Smooth muscle cell (in vitro differentiated cells): ENCODE results near the gene ZNF791. TPM values are rescaled to one million over a fixed set of nuclear protein-coding genes. Genes with fewer than 3 reads are reported as not detected.
A peak's percentile ranks its signal among the peaks of the same experiment; 100 is the strongest.
"Not testable (repeated sequence)": the region's sequence is repeated elsewhere in the genome, so short reads cannot be mapped to it uniquely, and the experiment has no call there.

Source experiments
- DNase-seq: peaks from one replicate; lab custom pipeline; 2025; ENCODE audit not compliant: unreplicated experiment; lab: John Stamatoyannopoulos, UW
- H2AFZ ChIP-seq: fragments of 200-600 bp; sonication (generic); 2 replicates; pipeline ENCODE4 v1.6.0; 2016; ENCODE audit warnings: antibody characterized with exemption, low read depth, mild to moderate bottlenecking
- H3F3A ChIP-seq: fragments of 200-600 bp; sonication (generic); 2 replicates; pipeline ENCODE4 v1.6.0; 2017; ENCODE audit warnings: antibody characterized with exemption, low read depth
- H3K27ac ChIP-seq: fragments of 200-600 bp; sonication (generic); 2 replicates; pipeline ENCODE4 v1.5.1; 2016; ENCODE audit warnings: low read depth, mild to moderate bottlenecking
- H3K27me3 ChIP-seq: fragments of 200-600 bp; sonication (generic); 2 replicates; pipeline ENCODE4 v1.6.1; 2016; ENCODE audit warnings: low read depth, mild to moderate bottlenecking
- H3K36me3 ChIP-seq: fragments of 200-600 bp; sonication (generic); 2 replicates; pipeline ENCODE4 v1.5.1; 2016; ENCODE audit warnings: low read depth
- H3K4me1 ChIP-seq: fragments of 200-600 bp; sonication (generic); 2 replicates; pipeline ENCODE4 v1.5.1; 2016; ENCODE audit warnings: low read depth
- H3K4me2 ChIP-seq: fragments of 200-600 bp; sonication (generic); 2 replicates; pipeline ENCODE4 v1.6.0; 2016; ENCODE audit warnings: mild to moderate bottlenecking
- H3K4me3 ChIP-seq: fragments of 200-600 bp; sonication (generic); 2 replicates; pipeline ENCODE4 v1.5.1; 2016; ENCODE audit warnings: mild to moderate bottlenecking
- H3K79me2 ChIP-seq: fragments of 200-600 bp; sonication (generic); 2 replicates; pipeline ENCODE4 v1.6.0; 2016; ENCODE audit warnings: low read depth, mild to moderate bottlenecking
- H3K9ac ChIP-seq: fragments of 200-600 bp; sonication (generic); 2 replicates; pipeline ENCODE4 v1.6.0; 2016; ENCODE audit warnings: low read depth
- H3K9me3 ChIP-seq: fragments of 200-600 bp; sonication (generic); replicated peaks from 2 replicates; pipeline ENCODE4 v1.5.1; 2016; ENCODE audit warnings: low read depth
- H4K20me1 ChIP-seq: fragments of 200-600 bp; sonication (generic); 2 replicates; pipeline ENCODE4 v1.6.0; 2016; ENCODE audit warnings: low read depth
- WGBS: methylation state at CpG from one replicate; pipeline ENCODE4 v1.1.7; 2016; ENCODE audit warnings: low lambda C conversion rate; 5-methylcytosine and 5-hydroxymethylcytosine counted together
- polyA plus RNA-seq: library from polyadenylated mRNA; unstranded; fragments of >200 nt; fragmentation: Nextera tagmentation; extraction: Ambion mirVana; gene quantifications from 2 replicates; pipeline ENCODE4 v1.2.1, GENCODE V29; 2016
- total RNA-seq: library from RNA; depleted of rRNA; stranded (reverse); fragments of >200 nt; gene quantifications from 2 replicates; pipeline ENCODE4 v1.2.3, GENCODE V29; 2014
- TF ChIP-seq, protein P1 (sequence below): fragments of 200-600 bp; sonication (generic); IDR thresholded peaks from 2 replicates; pipeline ENCODE4 v1.5.1; 2017; ENCODE audit warnings: borderline replicate concordance, mild to moderate bottlenecking, antibody characterized with exemption; ENCODE audit not compliant: insufficient read depth, poor library complexity, severe bottlenecking

ZNF791 gene
- total and polyA plus RNA-seq, 2 experiments from 2014 or later = 15.3 to 17.4 TPM

DNA sequence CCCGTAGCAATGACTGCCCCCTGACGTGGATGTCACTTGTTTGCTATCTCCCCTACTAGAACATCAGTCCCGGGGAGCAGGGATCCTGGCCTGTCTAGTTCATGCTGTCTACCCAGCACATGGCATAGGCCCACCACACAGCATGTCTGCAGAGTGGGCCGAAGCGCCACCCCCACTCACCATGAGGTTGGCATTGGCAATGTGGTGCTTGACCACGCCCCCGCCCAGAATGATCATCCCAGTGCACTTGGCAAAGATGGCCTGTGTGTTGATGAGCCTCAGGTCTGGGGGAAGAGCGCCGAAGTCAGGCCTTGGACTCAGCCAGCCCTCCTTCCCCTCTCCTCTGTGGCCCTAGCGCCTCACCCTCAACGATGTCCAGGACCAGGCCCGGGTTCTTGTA is 66.2 kb downstream of the ZNF791 start:
- no peaks in the 10 kb centered on the region for H3K36me3 ChIP-seq
- H3F3A ChIP-seq = no peaks in the 10 kb centered on the region
- no peaks in the 10 kb centered on the region for H3K4me1 ChIP-seq
- TF ChIP-seq, protein P1, sequence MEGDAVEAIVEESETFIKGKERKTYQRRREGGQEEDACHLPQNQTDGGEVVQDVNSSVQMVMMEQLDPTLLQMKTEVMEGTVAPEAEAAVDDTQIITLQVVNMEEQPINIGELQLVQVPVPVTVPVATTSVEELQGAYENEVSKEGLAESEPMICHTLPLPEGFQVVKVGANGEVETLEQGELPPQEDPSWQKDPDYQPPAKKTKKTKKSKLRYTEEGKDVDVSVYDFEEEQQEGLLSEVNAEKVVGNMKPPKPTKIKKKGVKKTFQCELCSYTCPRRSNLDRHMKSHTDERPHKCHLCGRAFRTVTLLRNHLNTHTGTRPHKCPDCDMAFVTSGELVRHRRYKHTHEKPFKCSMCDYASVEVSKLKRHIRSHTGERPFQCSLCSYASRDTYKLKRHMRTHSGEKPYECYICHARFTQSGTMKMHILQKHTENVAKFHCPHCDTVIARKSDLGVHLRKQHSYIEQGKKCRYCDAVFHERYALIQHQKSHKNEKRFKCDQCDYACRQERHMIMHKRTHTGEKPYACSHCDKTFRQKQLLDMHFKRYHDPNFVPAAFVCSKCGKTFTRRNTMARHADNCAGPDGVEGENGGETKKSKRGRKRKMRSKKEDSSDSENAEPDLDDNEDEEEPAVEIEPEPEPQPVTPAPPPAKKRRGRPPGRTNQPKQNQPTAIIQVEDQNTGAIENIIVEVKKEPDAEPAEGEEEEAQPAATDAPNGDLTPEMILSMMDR = no peak
- no peaks in the 10 kb centered on the region for H3K27me3 ChIP-seq
- no peak overlapping the region for H3K9ac ChIP-seq
- peaks cover 17% of the 10 kb centered on the region for H4K20me1 ChIP-seq
- no peak for DNase-seq
- WGBS = 97% methylated on average over 12 of the region's 12 CpGs
- no peak overlapping the region for H3K4me3 ChIP-seq
- no peak overlapping the region for H3K27ac ChIP-seq
- H3K79me2 ChIP-seq = no peaks in the 10 kb centered on the region
- H2AFZ ChIP-seq = no peak overlapping the region
- no peaks in the 10 kb centered on the region for H3K9me3 ChIP-seq
- no peak overlapping the region for H3K4me2 ChIP-seq

DNA sequence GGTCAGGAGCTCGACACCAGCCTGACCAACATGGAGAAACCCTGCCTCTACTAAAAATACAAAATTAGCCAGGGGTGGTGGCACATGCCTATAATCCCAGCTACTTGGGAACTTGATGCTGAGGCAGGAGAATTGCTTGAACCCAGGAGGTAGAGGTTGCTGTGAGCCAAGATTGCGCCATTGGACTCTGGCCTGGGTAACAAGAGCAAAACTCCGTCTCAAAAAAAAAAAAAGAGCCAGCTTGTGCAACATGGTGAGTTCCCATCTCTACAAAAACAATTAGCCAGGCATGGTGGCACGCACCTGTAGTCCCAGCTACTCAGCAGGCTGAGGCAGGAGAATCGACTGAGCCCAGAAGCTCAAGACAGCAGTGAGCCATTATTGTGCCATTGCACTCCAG is 67.3 kb downstream of the ZNF791 start:
- H3K4me3 ChIP-seq, DNase-seq, H3K4me1 ChIP-seq, H3K27ac ChIP-seq, H3K27me3 ChIP-seq, H3K4me2 ChIP-seq, H3K9ac ChIP-seq, H3K9me3 ChIP-seq, H3K36me3 ChIP-seq, H3K79me2 ChIP-seq, H2AFZ ChIP-seq, H3F3A ChIP-seq: not testable (repeated sequence)
- WGBS = 100% methylated on average over 5 of the region's 5 CpGs
- H4K20me1 ChIP-seq = peaks cover 17% of the 10 kb centered on the region

GRCh38 chr19:12680034-12680433 is 69.3 kb downstream of the ZNF791 start:
- no peak overlapping the region for H2AFZ ChIP-seq
- H3K4me2 ChIP-seq = no peak overlapping the region
- TF ChIP-seq, protein P1 = no peak
- H3K9ac ChIP-seq = no peak overlapping the region
- no peaks in the 10 kb centered on the region for H3K4me1 ChIP-seq
- DNase-seq = no peak
- no peaks in the 10 kb centered on the region for H3K9me3 ChIP-seq
- H4K20me1 ChIP-seq = peaks cover 17% of the 10 kb centered on the region
- no peak overlapping the region for H3K4me3 ChIP-seq
- no peak overlapping the region for H3K27ac ChIP-seq
- 97% methylated on average over 9 of the region's 9 CpGs for WGBS
- H3K36me3 ChIP-seq = no peaks in the 10 kb centered on the region
- no peaks in the 10 kb centered on the region for H3K79me2 ChIP-seq
- no peaks in the 10 kb centered on the region for H3K27me3 ChIP-seq
- H3F3A ChIP-seq = no peaks in the 10 kb centered on the region

- under 1% methylated on average over 68 of the region's 68 CpGs for WGBS
- peak within 1 kb of the TSS; percentile 89 for H3K9ac ChIP-seq
- H3K9me3 ChIP-seq = no peaks in the 10 kb centered on the region
- peak; percentile 73 for DNase-seq
- H3K36me3 ChIP-seq = no peaks in the 10 kb centered on the region
- H2AFZ ChIP-seq = peak within 1 kb of the TSS; percentile 70
- H3K27ac ChIP-seq = peak within 1 kb of the TSS; percentile 97
- peak within 1 kb of the TSS; percentile 89 for H3K4me2 ChIP-seq
- TF ChIP-seq, protein P1 = no peak
- no peaks in the 10 kb centered on the region for H3K4me1 ChIP-seq
- H4K20me1 ChIP-seq = peaks cover 12% of the 10 kb centered on the region
- H3F3A ChIP-seq = no peaks in the 10 kb centered on the region
- H3K27me3 ChIP-seq = no peaks in the 10 kb centered on the region
- H3K4me3 ChIP-seq = peak within 1 kb of the TSS; percentile 72
- H3K79me2 ChIP-seq = no peaks in the 10 kb centered on the region
Observed at GRCh38 chr19:12681074-12681987, 70.6 kb downstream of the ZNF791 start, which contains the start of gene DHPS. DHPS (minus strand) TSS chr19:12681880; CDS start chr19:12681766, 114 bp downstream.

Other genes with a start within 250 kb of the ZNF791 start
- 0.40 and 12.9 TPM in 2 replicates for gene ZNF442, start 245.2 kb upstream of the ZNF791 start, total RNA-seq
- 0.06 and 0.54 TPM in 2 replicates for gene ZNF442, start 245.2 kb upstream of the ZNF791 start, polyA plus RNA-seq
- 3.6 and 5.9 TPM in 2 replicates for gene ZNF799, start 209.6 kb upstream of the ZNF791 start, total RNA-seq
- gene ZNF799, start 209.6 kb upstream of the ZNF791 start, polyA plus RNA-seq = 0.93 and 1.8 TPM in 2 replicates
- gene ZNF443, start 169.9 kb upstream of the ZNF791 start, total RNA-seq = 2.4 and 4.1 TPM in 2 replicates
- 0.73 and 3.7 TPM in 2 replicates for gene ZNF443, start 169.9 kb upstream of the ZNF791 start, polyA plus RNA-seq
- gene ZNF709, start 126.1 kb upstream of the ZNF791 start, total RNA-seq = 1.2 and 4.0 TPM in 2 replicates
- gene ZNF709, start 126.1 kb upstream of the ZNF791 start, polyA plus RNA-seq = 0.29 and 1.4 TPM in 2 replicates
- 6.5 and 6.9 TPM in 2 replicates for gene ZNF564, start 59.4 kb upstream of the ZNF791 start, total RNA-seq
- gene ZNF564, start 59.4 kb upstream of the ZNF791 start, polyA plus RNA-seq = 2.8 and 3.6 TPM in 2 replicates
- gene ZNF490, start 107 bp upstream of the ZNF791 start, total RNA-seq = 3.8 and 7.1 TPM in 2 replicates
- 1.1 and 1.4 TPM in 2 replicates for gene ZNF490, start 107 bp upstream of the ZNF791 start, polyA plus RNA-seq
- 69.2 and 77.9 TPM in 2 replicates for gene MAN2B1, start 55.8 kb downstream of the ZNF791 start, total RNA-seq
- gene MAN2B1, start 55.8 kb downstream of the ZNF791 start, polyA plus RNA-seq = 46.1 and 51.0 TPM in 2 replicates
- gene WDR83, start 55.9 kb downstream of the ZNF791 start, total RNA-seq = 4.8 and 12.4 TPM in 2 replicates
- 21.6 TPM in 2 replicates for gene WDR83, start 55.9 kb downstream of the ZNF791 start, polyA plus RNA-seq
- 44.0 and 67.6 TPM in 2 replicates for gene DHPS, start 71.0 kb downstream of the ZNF791 start, total RNA-seq
- gene DHPS, start 71.0 kb downstream of the ZNF791 start, polyA plus RNA-seq = 43.9 and 57.3 TPM in 2 replicates
- not detected in 2 replicates for gene GNG14, start 77.1 kb downstream of the ZNF791 start, total RNA-seq
- 2.0 TPM in 1 of 2 replicates, not detected in the other for gene GNG14, start 77.1 kb downstream of the ZNF791 start, polyA plus RNA-seq
- 9.1 and 9.5 TPM in 2 replicates for gene FBXW9, start 85.7 kb downstream of the ZNF791 start, total RNA-seq
- gene FBXW9, start 85.7 kb downstream of the ZNF791 start, polyA plus RNA-seq = 16.7 and 17.3 TPM in 2 replicates
- 43.0 and 45.4 TPM in 2 replicates for gene TNPO2, start 113.0 kb downstream of the ZNF791 start, total RNA-seq
- 8.7 and 10.7 TPM in 2 replicates for gene TNPO2, start 113.0 kb downstream of the ZNF791 start, polyA plus RNA-seq
- 156 and 171 TPM in 2 replicates for gene TRIR, start 123.8 kb downstream of the ZNF791 start, total RNA-seq
- gene TRIR, start 123.8 kb downstream of the ZNF791 start, polyA plus RNA-seq = 191 and 212 TPM in 2 replicates
- gene GET3, start 126.6 kb downstream of the ZNF791 start, total RNA-seq = 46.8 and 51.4 TPM in 2 replicates
- gene GET3, start 126.6 kb downstream of the ZNF791 start, polyA plus RNA-seq = 99.6 and 106 TPM in 2 replicates
- gene BEST2, start 140.9 kb downstream of the ZNF791 start, total RNA-seq = not detected in 2 replicates
- 0.30 TPM in 1 of 2 replicates, not detected in the other for gene BEST2, start 140.9 kb downstream of the ZNF791 start, polyA plus RNA-seq
- gene HOOK2, start 164.6 kb downstream of the ZNF791 start, total RNA-seq = 16.7 and 20.5 TPM in 2 replicates
- 14.6 and 48.3 TPM in 2 replicates for gene HOOK2, start 164.6 kb downstream of the ZNF791 start, polyA plus RNA-seq
- 687 and 756 TPM in 2 replicates for gene JUNB, start 180.6 kb downstream of the ZNF791 start, total RNA-seq
- 1,281 and 1,575 TPM in 2 replicates for gene JUNB, start 180.6 kb downstream of the ZNF791 start, polyA plus RNA-seq
- gene PRDX2, start 190.9 kb downstream of the ZNF791 start, total RNA-seq = 351 and 400 TPM in 2 replicates
- gene PRDX2, start 190.9 kb downstream of the ZNF791 start, polyA plus RNA-seq = 371 and 391 TPM in 2 replicates
- not detected in 2 replicates for gene THSD8, start 191.1 kb downstream of the ZNF791 start, total RNA-seq
- gene THSD8, start 191.1 kb downstream of the ZNF791 start, polyA plus RNA-seq = 8.0 and 10.1 TPM in 2 replicates
- gene RNASEH2A, start 195.7 kb downstream of the ZNF791 start, total RNA-seq = 8.7 and 15.7 TPM in 2 replicates
- gene RNASEH2A, start 195.7 kb downstream of the ZNF791 start, polyA plus RNA-seq = 34.8 and 34.9 TPM in 2 replicates
- gene RTBDN, start 223.7 kb downstream of the ZNF791 start, total RNA-seq = 4.6 TPM in 1 of 2 replicates, not detected in the other
- gene RTBDN, start 223.7 kb downstream of the ZNF791 start, polyA plus RNA-seq = 1.7 TPM in 1 of 2 replicates, not detected in the other
- gene MAST1, start 227.6 kb downstream of the ZNF791 start, total RNA-seq = 0.99 and 3.2 TPM in 2 replicates
- 2.0 and 2.7 TPM in 2 replicates for gene MAST1, start 227.6 kb downstream of the ZNF791 start, polyA plus RNA-seq